Endometrial microvascular endothelial cells (primary cell): ENCODE data around the gene GSTA5. TPM values are rescaled to one million over a fixed set of nuclear protein-coding genes. Genes with fewer than 3 reads are reported as not detected.
"Not testable (repeated sequence)": the region's sequence is repeated elsewhere in the genome, so short reads cannot be mapped to it uniquely, and the experiment has no call there.

Source experiments
- in situ Hi-C: cut with HindIII; loops from 2 replicates; pipeline ENCODE4 v1.10.0; 2017; ENCODE audit warnings: low sequenced_read_pairs, low pct_unique_long_range_greater_than_20kb; ENCODE audit errors: inconsistent ontology term
- total RNA-seq: library from RNA; depleted of rRNA; stranded (reverse); fragments of >200 nt; gene quantifications from one replicate; pipeline ENCODE4 v1.2.3, GENCODE V29; 2015; ENCODE audit errors: inconsistent ontology term

The GSTA5 gene
- not detected for total RNA-seq

DNA sequence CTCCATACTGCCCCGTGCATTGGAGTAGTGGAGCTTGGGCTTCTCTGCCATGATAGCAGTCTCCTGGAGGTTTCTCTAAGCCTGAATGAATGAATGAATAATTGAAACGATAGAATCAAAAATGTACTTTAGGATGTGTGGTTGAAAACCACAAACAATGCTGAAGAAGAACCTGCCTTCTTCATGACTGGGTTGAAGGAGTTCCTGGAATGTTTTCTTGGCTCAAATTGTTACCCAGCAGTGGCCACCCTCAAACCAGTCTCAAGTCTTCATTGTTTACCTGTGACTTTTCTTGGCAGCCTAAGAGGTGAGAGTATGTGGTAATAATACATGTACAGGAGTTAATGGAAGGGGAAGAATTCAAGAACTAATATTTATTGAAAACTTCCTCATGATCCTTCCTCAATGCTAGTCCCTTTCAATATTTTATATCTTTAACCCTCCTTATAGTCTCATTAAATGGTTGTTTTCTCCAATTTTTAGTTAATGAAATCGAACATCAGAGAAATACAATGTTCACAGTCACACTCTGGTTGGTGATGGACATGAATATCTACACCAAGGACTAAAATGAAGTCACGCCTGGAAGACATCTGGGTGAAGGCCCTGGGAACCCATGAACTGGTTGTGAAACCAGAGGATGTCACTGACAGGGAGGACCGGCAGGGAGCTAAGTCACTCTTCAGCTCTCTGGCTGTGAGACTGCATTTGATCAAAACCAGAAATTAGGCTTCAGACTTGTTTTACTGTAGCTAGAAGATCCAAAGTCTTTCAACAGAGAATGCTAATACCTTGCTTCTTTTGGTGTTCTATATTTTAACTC, at the start of gene GSTA5:
Gene GSTA5, minus strand, starts transcription at position 51 of the 823 bp plus-strand sequence.
- in situ Hi-C loops, result no loop called here

DNA sequence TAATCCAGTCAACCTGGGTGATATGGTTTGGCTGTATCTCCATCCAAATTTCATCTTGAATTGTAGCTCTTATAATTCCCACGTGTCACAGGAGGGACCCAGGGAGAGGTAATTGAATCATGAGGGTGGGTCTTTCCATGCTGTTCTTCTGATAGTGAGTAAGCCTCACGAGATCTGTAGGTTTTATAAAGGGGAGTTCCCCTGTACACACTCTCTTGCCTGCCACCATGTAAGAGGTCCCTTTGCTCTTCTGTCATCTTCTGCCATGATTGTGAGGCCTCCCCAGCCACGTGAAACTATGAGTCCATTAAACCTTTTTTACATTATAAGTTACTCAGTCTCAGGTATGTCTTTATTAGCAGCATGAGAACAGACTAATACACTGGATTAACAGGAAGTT, 49.4 kb upstream of the GSTA5 start:
- in situ Hi-C loops, result no loop called here

DNA sequence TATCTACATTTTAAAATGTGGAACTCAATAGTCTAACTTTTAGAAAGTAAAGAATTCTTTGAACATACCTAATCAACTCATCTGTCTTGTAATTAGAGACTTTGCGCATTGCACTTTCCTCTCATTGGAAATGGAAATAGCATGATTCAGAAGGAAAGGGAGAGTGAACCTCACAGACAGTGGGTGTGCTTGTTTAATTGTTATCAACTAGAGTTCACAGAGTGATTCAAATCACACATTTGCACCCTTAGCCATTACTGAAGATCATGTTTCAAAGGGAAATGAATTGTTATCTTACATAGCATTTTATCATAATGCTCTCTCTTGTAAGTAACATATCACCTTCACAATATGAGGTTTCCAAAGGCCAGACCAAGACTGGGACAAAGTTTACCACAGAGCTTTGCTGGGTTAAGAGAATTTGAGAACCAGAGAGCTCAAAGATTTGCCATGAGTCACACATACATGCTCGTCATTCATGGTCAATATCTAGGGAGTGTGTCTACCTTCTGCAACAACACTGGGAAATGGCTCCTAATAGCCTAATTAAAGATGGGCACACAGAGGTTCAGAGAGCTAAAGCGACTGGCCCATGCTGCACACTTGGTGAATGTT, 47.4 kb upstream of the GSTA5 start:
- in situ Hi-C loops, result no loop called here

DNA sequence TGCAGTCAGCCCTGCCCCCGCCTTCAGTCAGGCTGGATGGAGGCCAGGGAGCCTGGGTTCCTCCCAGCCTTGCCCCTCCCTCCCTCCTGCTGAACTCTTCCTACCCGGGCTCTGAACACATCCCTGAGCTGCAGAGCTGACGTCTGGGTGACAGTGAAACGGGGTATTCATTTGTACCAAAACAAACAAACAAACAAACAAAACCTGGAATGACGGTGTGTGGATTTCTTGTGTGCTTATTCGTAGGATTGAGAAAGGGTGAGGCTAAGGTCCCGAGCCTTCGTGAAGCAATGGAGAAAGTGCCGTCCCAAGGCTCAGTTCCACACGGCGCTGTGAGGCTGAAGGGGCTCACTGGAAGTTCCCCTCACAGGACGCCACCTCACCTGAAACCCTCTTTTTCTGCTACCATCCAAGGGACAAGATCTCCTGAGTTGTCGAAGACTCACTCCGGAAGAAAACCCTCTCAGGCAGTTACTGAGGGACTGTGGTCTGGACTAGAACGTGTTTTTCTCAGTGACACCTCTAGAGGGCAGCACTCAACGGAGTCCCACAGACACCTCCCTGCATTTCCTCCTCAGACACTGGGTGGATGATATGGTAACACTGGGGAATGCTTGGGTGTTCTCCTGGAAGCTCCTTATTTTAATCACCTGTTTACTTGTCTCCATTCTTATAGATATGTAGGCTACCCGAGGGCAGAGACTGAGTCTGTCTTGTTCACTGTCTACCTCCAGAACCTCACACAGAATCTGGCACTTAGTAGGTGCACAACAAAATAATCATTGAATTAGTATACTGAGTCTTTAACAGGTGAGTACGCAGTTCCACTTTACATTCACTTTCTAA, 41.6 kb upstream of the GSTA5 start:
- in situ Hi-C loops, result no loop called here

DNA sequence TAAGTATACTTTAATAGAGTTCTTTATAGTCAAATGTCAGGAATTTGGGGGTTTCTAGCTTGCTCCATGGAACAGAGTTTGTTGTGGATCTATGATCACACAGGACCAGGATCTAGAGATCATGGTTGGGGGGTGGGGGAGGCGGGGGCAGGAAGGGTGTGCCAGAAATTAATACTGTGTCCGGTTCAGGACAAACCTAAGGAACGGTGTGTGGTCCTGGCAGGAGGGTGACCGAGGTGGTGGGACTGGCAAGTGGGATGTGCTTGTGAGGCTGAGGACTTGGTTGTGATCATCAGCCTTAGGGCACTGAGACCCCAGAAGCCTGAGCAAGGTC, 41.0 kb upstream of the GSTA5 start:
- in situ Hi-C loops, result no loop called here

DNA sequence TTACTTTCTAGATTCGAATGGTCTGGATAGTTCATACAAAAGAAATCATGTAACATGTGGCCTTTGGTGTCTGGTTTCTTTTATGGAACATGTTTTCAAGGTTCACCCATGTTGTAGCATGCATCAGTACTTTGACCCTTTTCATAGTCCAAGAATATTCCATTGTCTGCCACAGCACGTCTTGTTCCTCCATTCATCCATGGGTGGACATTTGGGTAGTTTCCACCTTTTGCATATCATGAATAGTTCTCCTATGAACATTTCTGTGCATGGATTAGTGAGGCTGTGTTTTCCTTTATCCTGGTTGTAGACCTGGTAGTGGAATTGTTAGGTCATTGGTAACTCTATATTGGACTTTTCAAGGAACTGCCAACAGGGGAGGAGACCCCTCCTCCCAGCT, 37.2 kb upstream of the GSTA5 start:
- in situ Hi-C loops, result no loop called here

DNA sequence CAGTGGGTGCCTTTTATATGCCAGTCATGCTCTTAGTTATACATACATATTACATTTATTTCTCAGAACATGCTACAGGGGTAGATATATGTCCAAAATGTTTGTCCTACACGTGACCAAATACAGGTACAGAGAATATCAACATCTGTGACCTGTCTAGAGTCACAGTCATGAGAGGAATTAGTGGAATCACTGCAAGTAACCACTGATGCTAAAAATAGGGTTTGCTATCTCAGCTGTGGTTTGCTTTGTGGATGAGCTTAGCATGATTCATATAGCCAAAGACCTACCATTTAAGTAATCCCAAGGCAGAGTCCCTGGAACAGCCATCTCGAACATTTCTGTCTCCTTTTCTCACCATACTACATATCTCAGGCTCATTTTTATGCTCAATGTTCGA, 36.6 kb upstream of the GSTA5 start:
- in situ Hi-C loops, result no loop called here

DNA sequence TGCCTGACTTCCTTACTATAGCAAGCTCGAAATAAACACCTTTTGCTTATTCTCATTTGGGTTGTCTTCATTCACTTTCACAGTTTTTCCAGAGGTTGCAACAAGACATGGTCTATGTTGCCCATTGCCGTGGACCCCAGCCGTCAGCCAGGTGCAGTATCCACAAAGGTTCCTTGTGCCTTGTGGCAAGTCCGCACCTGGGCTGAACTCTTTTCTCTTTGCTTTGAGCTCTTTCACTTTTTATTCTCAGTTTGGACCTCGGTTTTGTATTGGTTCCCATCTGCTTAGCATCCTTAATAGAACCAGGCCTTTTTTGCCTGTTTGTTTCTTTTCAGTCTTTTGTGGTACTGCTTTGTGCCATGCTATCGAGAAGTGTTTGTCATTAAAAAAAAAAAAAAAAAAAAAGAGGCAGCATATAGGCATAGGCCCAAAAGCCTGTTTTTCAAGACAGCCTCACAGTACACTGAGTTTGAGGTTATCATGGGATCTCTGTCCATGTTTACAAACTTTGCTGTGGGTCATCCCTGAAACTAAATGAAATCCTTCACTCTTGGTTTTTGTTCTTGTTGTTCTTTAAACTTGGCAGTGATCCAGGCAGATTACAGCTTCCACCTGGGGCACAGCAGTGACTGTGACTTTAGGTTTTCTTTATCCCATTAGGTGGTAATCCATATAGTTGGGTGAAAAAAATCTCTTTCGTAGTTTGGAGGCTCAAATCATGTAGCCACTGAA, 35.6 kb upstream of the GSTA5 start:
- in situ Hi-C loops, result no loop called here

DNA sequence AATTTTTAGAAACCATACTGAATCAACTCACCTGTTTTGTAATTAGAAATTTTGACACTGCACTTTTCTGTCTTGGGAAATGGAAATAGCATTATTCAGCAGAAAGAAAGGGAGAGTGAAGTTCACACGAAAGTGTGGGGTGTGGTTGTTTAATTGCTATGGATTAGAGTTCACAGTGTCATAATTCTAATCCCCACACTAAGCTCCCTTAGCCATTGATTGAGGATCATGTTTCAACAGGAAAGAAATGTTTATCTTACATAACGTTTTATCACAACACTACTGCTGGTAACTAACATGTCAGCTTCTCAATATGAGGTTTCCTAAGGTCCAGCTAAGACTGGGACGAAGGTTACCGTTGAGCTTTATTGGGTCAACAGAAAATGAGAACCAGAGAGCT, 31.4 kb upstream of the GSTA5 start:
- in situ Hi-C loops, result no loop called here

DNA sequence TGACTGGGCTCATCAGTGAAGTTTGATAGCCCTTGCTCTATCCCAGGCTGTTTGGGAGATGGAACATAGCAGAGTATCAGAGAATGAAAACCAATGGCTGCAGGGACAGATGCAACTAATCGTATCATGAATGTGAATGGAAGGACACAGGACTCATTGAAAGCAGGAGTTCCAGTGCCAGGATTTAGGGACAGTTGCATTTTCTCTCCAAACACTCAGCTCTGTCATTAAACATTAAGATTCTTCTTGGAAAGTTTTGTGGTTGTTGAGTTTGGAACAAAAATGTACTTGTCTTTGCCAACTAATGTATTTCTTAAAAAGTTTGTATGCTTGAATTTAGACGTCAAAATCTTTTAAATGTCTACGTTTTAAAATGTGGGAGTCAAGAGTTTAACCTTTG, 31.0 kb upstream of the GSTA5 start:
- in situ Hi-C loops, result no loop called here

DNA sequence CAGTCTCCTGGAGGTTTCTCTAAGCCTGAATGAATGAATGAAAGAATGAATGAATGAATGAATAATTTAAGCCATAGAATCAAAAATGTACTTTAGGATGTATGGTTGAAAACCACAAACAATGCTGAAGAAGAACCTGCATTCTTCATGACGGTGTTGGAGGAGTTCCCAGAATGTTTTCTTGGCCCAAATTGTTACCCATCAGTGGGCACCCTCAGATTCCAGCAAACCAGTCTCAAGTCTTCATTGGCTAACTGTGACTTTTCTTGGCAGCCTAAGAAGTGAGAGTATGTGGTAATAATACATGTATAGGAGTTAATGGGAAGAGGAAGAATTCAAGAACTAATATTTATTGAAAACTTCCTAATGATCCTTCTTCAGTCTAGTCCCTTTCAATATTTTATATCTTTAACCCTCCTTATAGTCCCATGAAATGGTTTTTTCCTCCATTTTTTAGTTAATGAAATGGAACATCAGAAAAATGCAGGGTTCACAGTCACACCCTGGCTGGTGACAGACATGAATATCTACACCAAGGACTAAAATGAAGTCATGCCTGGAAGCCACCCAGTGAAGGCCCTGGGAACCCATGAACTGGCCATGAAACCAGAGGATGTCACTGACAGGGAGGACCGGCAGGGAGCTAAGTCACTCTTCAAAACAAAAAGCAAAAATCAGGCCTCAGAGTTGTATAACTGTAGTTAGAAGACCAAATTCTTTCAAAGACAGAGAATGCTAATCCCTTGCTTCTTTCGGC, 29.9 kb upstream of the GSTA5 start:
- in situ Hi-C loops, result not testable (repeated sequence)

DNA sequence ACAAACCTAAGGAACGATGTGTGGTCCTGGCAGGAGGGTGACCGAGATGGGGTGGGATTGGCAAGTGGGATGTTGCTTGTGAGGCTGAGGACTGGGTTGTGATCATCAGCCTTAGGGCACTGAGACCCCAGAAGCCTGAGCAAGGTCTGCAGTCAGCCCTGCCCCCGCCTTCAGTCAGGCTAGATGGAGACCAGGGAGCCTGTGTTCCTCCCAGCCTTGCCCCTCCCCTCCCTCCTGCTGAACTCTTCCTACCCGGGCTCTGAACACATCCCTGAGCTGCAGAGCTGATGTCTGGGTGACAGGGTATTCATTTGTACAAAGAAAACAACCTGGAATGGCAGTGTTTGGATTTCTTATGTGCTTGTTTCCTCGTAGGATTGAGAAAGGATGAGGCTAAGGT, 28.3 kb upstream of the GSTA5 start:
- in situ Hi-C loops, result not testable (repeated sequence)

DNA sequence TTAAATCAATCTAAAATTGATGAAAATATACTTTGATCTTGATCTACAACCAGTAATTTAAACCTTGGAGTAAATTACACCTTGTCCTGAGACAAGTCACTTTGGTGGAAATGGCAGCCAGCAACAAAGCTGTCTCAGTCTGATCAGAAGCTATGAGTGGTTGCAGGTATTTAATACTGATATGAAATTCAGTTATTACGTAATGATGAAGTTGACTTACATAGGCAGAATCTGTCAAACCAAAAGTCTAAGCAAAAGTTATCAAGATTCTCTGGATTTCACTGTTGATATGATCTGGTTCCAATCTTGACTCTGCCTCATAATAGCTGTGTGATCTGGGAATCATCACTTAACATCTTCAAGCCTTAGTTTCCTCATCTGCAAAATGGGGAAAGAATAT, 27.6 kb upstream of the GSTA5 start:
- in situ Hi-C loops, result no loop called here

DNA sequence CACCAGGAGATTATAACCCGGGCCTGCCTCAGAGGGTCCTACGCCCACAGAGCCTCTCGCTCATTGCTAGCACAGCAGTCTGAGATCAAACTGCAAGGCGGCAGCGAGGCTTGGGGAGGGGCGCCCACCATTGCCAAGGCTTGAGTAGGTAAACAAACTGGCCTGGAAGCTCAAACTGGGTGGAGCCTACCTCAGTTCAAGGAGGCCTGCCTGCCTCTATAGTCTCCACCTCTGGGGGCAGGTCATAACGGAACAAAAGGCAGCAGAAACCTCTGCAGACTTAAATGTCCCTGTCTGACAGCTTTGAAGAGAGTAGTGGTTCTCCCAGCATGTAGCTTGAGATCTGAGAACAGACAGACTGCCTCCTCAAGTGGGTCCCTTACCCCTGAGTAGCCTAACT, 20.5 kb upstream of the GSTA5 start:
- in situ Hi-C loops, result not testable (repeated sequence)

DNA sequence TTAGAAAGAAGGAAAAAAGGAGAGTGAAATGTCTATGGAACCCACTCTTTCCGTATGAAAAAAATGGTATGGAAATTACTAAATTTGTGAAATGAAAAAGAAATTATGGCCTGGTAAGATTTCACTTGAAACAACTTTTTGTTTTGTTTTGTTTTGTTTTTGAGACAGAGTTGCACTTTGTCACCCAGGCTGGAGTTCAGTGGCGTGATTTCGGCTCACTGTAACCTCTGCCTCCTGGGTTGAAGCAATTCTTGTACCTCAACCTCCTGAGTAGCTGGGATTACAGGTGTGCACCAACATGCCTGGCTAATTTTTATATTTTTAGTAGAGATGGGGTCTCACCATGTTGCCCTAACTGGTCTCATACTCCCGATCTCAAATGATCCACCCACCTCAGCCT, 17.8 kb upstream of the GSTA5 start:
- in situ Hi-C loops, result no loop called here

DNA sequence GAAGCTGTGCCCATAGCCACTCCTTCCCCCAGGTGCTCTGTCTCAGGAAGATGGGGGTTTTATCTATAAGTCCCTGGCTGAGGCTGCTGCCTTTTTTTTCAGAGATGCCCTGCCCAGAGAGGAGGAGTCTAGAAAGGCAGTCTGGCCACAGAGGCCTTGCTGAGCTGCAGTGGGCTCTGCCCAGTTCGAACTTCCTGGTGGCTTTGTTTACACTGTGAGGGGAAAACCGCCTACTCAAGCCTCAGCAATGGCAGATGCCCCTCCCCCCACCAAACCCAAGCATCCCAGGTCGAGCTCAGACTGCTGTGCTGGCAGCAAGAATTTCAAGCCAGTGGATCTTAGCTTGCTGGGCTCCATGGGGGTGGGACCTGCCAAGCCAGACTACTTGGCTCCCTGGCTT, 15.5 kb upstream of the GSTA5 start:
- in situ Hi-C loops, result not testable (repeated sequence)

DNA sequence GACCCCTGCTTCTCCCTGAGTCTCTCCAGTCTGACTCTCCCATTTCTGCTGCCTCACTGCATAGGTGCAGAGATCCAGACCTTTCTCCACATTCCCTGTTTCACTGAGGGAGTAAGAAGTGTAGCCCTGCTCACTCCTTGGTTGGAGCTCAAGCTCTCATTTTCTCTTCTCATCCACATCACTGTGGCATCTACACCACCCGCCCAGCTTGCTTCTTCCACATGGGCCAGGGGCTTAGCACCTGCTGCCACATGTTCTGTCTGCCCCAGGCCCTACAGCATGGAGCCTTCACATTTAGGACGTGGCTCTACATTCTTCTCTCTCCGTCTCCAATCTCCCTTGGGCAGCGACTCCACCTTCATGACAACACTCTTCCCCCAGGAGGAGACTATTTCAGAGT, 8.5 kb upstream of the GSTA5 start:
- in situ Hi-C loops, result no loop called here

DNA sequence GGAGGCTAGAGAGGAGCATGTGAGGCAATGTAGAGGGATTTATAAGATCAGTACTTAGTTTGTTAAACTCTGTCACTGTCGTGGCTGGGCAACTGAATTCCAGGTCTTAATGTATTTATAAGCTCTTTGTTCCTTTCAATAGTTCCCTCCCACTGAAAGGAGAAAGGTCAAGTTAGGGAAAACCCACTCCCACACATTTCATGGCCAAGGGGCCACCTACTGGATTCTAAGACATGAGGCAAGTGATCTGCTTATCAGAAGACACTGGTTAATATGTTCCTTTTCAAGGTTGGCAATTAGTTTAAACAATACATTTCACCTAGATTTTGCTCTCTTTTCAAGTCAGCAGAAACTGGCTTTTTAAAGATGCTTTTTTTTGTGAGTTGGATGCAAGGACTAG, 5.4 kb upstream of the GSTA5 start:
- in situ Hi-C loops, result no loop called here

DNA sequence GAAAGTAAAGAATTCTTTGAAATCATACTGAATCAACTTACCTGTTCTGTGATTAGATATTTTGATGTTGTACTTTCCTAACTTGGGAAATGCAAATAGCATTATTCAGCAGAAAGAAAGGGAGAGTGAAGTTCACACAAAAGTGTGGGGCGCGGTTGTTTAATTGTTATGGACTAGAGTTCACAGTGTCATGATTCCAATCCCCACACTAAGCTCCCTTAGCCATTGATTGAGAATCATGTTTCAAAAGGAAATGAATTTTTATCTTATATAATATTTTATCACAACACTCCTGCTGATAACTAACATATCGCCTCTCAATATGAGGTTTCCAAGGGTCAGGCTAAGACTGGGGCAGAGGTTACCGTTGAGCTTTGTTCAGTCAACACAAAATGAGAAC, 3.0 kb upstream of the GSTA5 start:
- in situ Hi-C loops, result no loop called here
